GM20431 (cell line): Measurements from ENCODE around the gene ABHD17C.
"Not testable (repeated sequence)": the region's sequence is repeated elsewhere in the genome, so short reads cannot be mapped to it uniquely, and the experiment has no call there.

ENCODE experiments used
- in situ Hi-C: fragments of 300-500 bp; cut with MseI, MboI; formaldehyde crosslinking; loops from one replicate; pipeline ENCODE4 v1.15.0; 2020; ENCODE audit warnings: low sequenced_read_pairs; ENCODE audit not compliant: unreplicated experiment

The ABHD17C gene

GRCh38 chr15:80695099-80695910 is at the start of gene ABHD17C:
ABHD17C (plus strand) TSS chr15:80695310; CDS start chr15:80695430, 120 bp downstream.
- in situ Hi-C loops, result no loop called here

- in situ Hi-C loops, result no loop called here
Measured at GRCh38 chr15:80645494-80646065, 49.5 kb upstream of the ABHD17C start.

GRCh38 chr15:80647424-80647823 is 47.7 kb upstream of the ABHD17C start:
- in situ Hi-C loops, result not testable (repeated sequence)

- in situ Hi-C loops, result no loop called here
Measured at GRCh38 chr15:80654299-80654698, 40.8 kb upstream of the ABHD17C start.

- in situ Hi-C loops, result no loop called here
Measured at GRCh38 chr15:80659375-80659774, 35.7 kb upstream of the ABHD17C start.

GRCh38 chr15:80660119-80660518 is 35.0 kb upstream of the ABHD17C start:
- in situ Hi-C loops, result no loop called here

- in situ Hi-C loops, result no loop called here
Measured at GRCh38 chr15:80662129-80662528, 33.0 kb upstream of the ABHD17C start.

- in situ Hi-C loops, result no loop called here
Measured at GRCh38 chr15:80662757-80663553, 32.2 kb upstream of the ABHD17C start.

- in situ Hi-C loops, result no loop called here
Measured at GRCh38 chr15:80665151-80665550, 30.0 kb upstream of the ABHD17C start.

- in situ Hi-C loops, result no loop called here
Measured at GRCh38 chr15:80667936-80668335, 27.2 kb upstream of the ABHD17C start.

- in situ Hi-C loops, result no loop called here
Measured at GRCh38 chr15:80668546-80669236, 26.4 kb upstream of the ABHD17C start.

- in situ Hi-C loops, result no loop called here
Measured at GRCh38 chr15:80669663-80670273, 25.3 kb upstream of the ABHD17C start.

- in situ Hi-C loops, result no loop called here
Measured at GRCh38 chr15:80673561-80674244, 21.4 kb upstream of the ABHD17C start.

GRCh38 chr15:80674245-80674614 is 20.9 kb upstream of the ABHD17C start:
- in situ Hi-C loops, result no loop called here

- in situ Hi-C loops, result no loop called here
Measured at GRCh38 chr15:80677041-80677440, 18.1 kb upstream of the ABHD17C start.

GRCh38 chr15:80679167-80679803 is 15.8 kb upstream of the ABHD17C start:
- in situ Hi-C loops, result no loop called here

- in situ Hi-C loops, result no loop called here
Measured at GRCh38 chr15:80679804-80680175, 15.3 kb upstream of the ABHD17C start.

- in situ Hi-C loops, result no loop called here
Measured at GRCh38 chr15:80682201-80682600, 12.9 kb upstream of the ABHD17C start.

GRCh38 chr15:80684697-80685096 is 10.4 kb upstream of the ABHD17C start:
- in situ Hi-C loops, result no loop called here
